Measurements from ENCODE around the gene PLD5.

Gene PLD5

DNA sequence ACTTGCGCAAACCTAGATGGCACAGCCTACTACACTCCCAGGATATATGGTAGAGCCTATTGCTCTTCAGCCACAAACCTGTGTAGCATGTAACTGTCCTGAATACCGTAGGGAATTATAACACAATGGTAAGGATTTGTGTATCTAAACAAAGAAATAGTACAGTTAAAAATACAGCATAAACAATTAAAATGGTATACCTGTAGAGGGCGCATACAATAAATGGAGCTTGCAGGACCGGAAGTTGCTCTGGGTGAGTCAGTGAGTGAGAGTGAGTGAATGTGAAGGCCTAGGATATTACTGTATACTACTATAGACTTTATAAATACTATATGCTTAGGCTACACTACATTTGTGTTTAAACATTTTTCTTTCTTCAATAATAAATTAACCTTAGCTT lies 99.3 kb downstream of the PLD5 start:
- TF ChIP-seq, protein P1, sequence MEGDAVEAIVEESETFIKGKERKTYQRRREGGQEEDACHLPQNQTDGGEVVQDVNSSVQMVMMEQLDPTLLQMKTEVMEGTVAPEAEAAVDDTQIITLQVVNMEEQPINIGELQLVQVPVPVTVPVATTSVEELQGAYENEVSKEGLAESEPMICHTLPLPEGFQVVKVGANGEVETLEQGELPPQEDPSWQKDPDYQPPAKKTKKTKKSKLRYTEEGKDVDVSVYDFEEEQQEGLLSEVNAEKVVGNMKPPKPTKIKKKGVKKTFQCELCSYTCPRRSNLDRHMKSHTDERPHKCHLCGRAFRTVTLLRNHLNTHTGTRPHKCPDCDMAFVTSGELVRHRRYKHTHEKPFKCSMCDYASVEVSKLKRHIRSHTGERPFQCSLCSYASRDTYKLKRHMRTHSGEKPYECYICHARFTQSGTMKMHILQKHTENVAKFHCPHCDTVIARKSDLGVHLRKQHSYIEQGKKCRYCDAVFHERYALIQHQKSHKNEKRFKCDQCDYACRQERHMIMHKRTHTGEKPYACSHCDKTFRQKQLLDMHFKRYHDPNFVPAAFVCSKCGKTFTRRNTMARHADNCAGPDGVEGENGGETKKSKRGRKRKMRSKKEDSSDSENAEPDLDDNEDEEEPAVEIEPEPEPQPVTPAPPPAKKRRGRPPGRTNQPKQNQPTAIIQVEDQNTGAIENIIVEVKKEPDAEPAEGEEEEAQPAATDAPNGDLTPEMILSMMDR (IDR thresholded peaks at IDR 0.05; ENCODE audit: extremely low read depth, insufficient read depth, missing control alignments), result peak; percentile 11
- in situ Hi-C loops (cut with MboI; ENCODE audit: low pct_unique_long_range_greater_than_20kb, low sequenced_read_pairs, unreplicated experiment), result no loop called here
- no peak for DNase-seq (ENCODE audit: low spot score)

DNA sequence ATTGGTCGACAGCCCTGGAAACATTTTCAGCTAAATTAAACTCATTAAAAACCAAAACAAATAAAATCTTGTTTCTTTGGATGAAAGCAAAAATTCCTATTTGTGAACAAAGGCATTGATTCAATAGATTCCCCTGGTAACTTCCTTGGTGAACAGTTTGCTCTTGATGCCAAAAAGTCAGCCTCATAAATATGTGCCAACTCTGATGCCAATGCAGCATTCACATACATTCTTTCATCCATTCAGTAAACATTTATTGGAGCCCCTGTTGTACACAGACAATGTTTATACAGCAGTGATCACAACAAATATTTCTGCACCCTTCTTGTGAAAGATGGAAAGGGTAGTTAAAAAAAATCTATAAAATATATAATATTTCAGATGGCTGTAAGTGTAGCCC lies 107.8 kb downstream of the PLD5 start:
- in situ Hi-C loops (cut with MboI; ENCODE audit: low pct_unique_long_range_greater_than_20kb, low sequenced_read_pairs, unreplicated experiment), result no loop called here
- DNase-seq (ENCODE audit: low spot score), result no peak
- TF ChIP-seq, protein P1 (IDR thresholded peaks at IDR 0.05; ENCODE audit: extremely low read depth, insufficient read depth, missing control alignments), result no peak

DNA sequence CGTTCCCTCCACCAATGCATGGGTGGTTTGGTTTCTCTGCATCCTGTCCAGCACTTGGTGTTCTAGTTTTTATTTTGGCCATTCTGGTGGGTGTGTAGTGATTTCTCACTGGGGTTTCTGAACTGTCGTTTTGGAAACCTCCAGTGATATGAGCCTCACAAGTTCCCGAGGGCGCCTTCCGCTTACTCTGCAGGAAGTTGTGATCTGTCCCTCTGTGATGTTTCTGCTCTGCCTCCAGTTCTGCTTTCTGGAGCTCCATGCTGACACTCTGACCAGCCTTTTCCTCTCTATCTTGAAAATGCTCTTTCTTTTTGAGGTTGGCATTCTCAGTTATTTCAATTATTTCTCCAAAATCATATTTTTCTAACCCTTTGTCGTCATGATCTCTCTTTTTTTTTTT lies 111.6 kb downstream of the PLD5 start:
- DNase-seq (ENCODE audit: low spot score), result no peak
- in situ Hi-C loops (cut with MboI; ENCODE audit: low pct_unique_long_range_greater_than_20kb, low sequenced_read_pairs, unreplicated experiment), result no loop called here
- TF ChIP-seq, protein P1 (IDR thresholded peaks at IDR 0.05; ENCODE audit: extremely low read depth, insufficient read depth, missing control alignments), result no peak

DNA sequence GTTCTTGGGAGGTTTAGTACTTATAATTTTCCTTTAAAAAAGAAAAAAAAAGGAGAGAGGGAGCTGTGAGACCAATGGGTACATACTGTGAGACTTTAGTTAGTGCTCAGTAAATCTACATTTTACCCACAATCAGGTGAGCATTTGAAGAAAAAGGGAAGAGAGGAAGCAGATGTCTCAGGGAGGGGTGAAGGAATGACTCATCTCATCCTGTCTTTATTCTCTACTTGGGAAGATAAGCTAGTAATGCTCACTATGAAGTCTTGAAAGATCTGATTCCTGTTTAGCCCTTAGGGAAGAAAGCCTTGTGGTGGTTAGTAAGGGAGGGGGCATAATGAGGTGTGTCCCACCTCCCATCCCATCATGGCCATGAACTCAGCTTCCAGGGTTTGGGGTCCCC lies 112.6 kb downstream of the PLD5 start:
- DNase-seq (ENCODE audit: low spot score), result no peak
- in situ Hi-C loops (cut with MboI; ENCODE audit: low pct_unique_long_range_greater_than_20kb, low sequenced_read_pairs, unreplicated experiment), result no loop called here
- TF ChIP-seq, protein P1 (IDR thresholded peaks at IDR 0.05; ENCODE audit: extremely low read depth, insufficient read depth, missing control alignments), result no peak

DNA sequence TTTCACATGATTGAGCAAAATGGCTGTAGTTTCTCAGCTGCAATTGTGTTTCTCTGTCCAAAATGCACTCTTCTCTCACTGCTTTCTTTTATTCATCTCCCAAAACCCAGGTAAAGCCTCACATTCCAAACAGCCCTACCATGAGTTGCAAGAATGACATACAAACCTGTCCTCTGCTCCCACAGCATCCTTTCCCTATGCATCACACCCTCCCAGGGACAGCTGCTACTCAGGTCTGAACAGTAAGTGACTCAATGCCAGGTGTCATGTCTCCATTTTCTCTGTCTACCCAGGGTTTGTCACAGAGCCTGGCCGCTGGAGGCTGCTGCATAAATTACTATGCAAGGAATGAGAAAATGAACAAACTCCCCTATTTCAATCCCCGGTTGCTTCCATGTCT lies 118.5 kb downstream of the PLD5 start:
- DNase-seq (ENCODE audit: low spot score), result no peak
- TF ChIP-seq, protein P1 (IDR thresholded peaks at IDR 0.05; ENCODE audit: extremely low read depth, insufficient read depth, missing control alignments), result no peak
- in situ Hi-C loops (cut with MboI; ENCODE audit: low pct_unique_long_range_greater_than_20kb, low sequenced_read_pairs, unreplicated experiment), result no loop called here

DNA sequence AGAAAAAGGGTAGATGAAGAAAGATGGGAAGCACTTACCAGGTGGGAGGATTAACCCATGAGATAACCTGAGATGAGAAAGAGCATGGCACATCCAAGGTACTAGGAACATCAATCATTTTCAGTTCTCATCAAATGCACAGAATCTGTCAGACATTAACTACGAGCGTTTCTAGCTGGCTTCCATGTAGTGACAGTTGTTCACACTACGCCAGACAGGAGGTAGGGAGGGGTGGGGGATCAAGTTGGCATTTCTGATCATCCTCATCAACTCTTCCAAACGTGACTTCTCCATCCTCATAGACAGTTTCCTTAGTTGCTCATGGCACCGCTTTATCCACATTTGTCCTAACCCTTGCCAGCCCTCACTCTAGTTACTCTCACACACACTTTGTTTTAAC lies 120.2 kb downstream of the PLD5 start:
- TF ChIP-seq, protein P1 (IDR thresholded peaks at IDR 0.05; ENCODE audit: extremely low read depth, insufficient read depth, missing control alignments), result no peak
- DNase-seq (ENCODE audit: low spot score), result no peak
- in situ Hi-C loops (cut with MboI; ENCODE audit: low pct_unique_long_range_greater_than_20kb, low sequenced_read_pairs, unreplicated experiment), result no loop called here

DNA sequence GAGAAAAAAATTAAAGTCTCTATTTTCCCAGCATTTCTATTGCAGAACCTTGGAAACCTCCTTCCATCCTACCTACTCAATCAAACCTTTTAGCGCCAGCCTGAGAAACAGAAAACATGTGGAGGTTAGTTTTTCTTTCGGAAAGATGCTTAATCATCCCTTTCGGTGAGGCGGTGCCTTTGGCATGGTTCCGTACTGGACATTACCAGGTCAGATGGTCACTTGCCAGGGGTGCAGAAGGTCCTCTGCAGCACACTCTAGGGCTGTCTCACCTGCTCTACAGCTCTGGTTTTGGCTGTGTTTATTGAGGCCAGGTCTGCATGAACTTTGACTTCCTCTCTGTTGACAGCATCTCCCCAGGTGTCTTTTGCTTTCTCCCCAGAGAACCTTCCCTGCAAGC lies 121.5 kb downstream of the PLD5 start:
- TF ChIP-seq, protein P1 (IDR thresholded peaks at IDR 0.05; ENCODE audit: extremely low read depth, insufficient read depth, missing control alignments), result no peak
- DNase-seq (ENCODE audit: low spot score), result no peak
- in situ Hi-C loops (cut with MboI; ENCODE audit: low pct_unique_long_range_greater_than_20kb, low sequenced_read_pairs, unreplicated experiment), result no loop called here

All from GM13977 (cell line).